OCI-LY3 (cell line): ENCODE data around the gene MARF1.
"Not testable (repeated sequence)": the region's sequence is repeated elsewhere in the genome, so short reads cannot be mapped to it uniquely, and the experiment has no call there.

Experiments used
- H2AFZ ChIP-seq: fragments of 200-600, 300-600 bp; shearing (Covaris generic); 2 replicates; pipeline ENCODE4 v1.6.0; 2014; ENCODE audit warnings: antibody characterized with exemption, low read depth, low read length
- H3K27ac ChIP-seq: fragments of 200-600, 300-600 bp; sonication (generic); 2 replicates; pipeline ENCODE4 v1.5.1; 2014; ENCODE audit warnings: mild to moderate bottlenecking, low read length, moderate library complexity, mixed read lengths
- H3K27me3 ChIP-seq: fragments of 200-600, 300-600 bp; sonication (generic); 2 replicates; pipeline ENCODE4 v1.6.1; 2014; ENCODE audit warnings: low read depth, low read length, mixed read lengths
- H3K36me3 ChIP-seq: fragments of 200-600, 300-600 bp; sonication (generic); replicated peaks from 2 replicates; pipeline ENCODE3; 2014; ENCODE audit warnings: low read depth, low read length, mixed read lengths
- H3K4me1 ChIP-seq: fragments of 300-600, 200-600 bp; sonication (generic); 2 replicates; pipeline ENCODE4 v1.6.1; 2014; ENCODE audit warnings: low read length, mixed read lengths
- H3K4me2 ChIP-seq: fragments of 200-600, 300-600 bp; sonication (generic); 2 replicates; pipeline ENCODE4 v1.6.1; 2014; ENCODE audit warnings: low read length, mixed read lengths
- H3K4me3 ChIP-seq: fragments of 300-600, 200-600 bp; sonication (generic); 2 replicates; pipeline ENCODE4 v1.5.1; 2014; ENCODE audit warnings: antibody characterized with exemption, mild to moderate bottlenecking, low read length, moderate library complexity
- H3K79me2 ChIP-seq: fragments of 300-600, 200-600 bp; shearing (Covaris generic); 2 replicates; pipeline ENCODE4 v1.6.1; 2014; ENCODE audit warnings: mild to moderate bottlenecking, low read length, mixed read lengths
- H3K9ac ChIP-seq: fragments of 300-600, 200-600 bp; shearing (Covaris generic); 2 replicates; pipeline ENCODE4 v1.6.0; 2014; ENCODE audit warnings: mild to moderate bottlenecking, low read length, moderate library complexity
- H3K9me3 ChIP-seq: fragments of 200-600, 300-600 bp; shearing (Covaris generic); 2 replicates; pipeline ENCODE4 v1.6.1; 2014; ENCODE audit warnings: low read length, mixed read lengths; ENCODE audit not compliant: insufficient read depth
- H4K20me1 ChIP-seq: fragments of 200-600, 300-600 bp; sonication (generic); 2 replicates; pipeline ENCODE4 v1.6.1; 2016; ENCODE audit warnings: low read length, mixed read lengths; ENCODE audit not compliant: insufficient read depth
- CTCF ChIP-seq: fragments of 200-600, 300-600 bp; sonication (generic); IDR thresholded peaks from 2 replicates; pipeline ENCODE4 v1.5.1; 2014; ENCODE audit warnings: antibody characterized with exemption, low read length, low read depth
- EZH2phosphoT487 ChIP-seq: fragments of 200-600 bp; shearing (Covaris generic); IDR thresholded peaks from 2 replicates; pipeline ENCODE4 v1.6.1; 2018; ENCODE audit warnings: antibody characterized with exemption, mixed run types, low read depth

MARF1 gene

GRCh38 chr16:15575293-15576049 is 67.5 kb downstream of the MARF1 start:
- H2AFZ ChIP-seq, result no peak overlapping the region
- no peak overlapping the region for H3K4me3 ChIP-seq
- H3K4me2 ChIP-seq, result no peak overlapping the region
- H3K79me2 ChIP-seq, result no peaks in the 10 kb centered on the region
- no peaks in the 10 kb centered on the region for H4K20me1 ChIP-seq
- H3K4me1 ChIP-seq, result peaks cover 13% of the 10 kb centered on the region
- H3K27ac ChIP-seq, result no peak overlapping the region
- H3K36me3 ChIP-seq, result peaks cover 15% of the 10 kb centered on the region
- H3K27me3 ChIP-seq, result no peaks in the 10 kb centered on the region
- TF ChIP-seq EZH2phosphoT487, result no peak
- no peak for TF ChIP-seq CTCF
- H3K9me3 ChIP-seq, result peaks cover 19% of the 10 kb centered on the region; the same call in 1 of the 2 replicates
- no peak overlapping the region for H3K9ac ChIP-seq

- Histone ChIP-seq H4K20me1 (no peaks in the 10 kb centered on the region), H3K4me3 (no peak overlapping the region), H2AFZ (no peak overlapping the region), H3K4me1 (peaks cover 13% of the 10 kb centered on the region), H3K4me2 (no peak overlapping the region), H3K79me2 (no peaks in the 10 kb centered on the region), H3K27me3 (no peaks in the 10 kb centered on the region), H3K9me3 (peaks cover 19% of the 10 kb centered on the region; the same call in 1 of the 2 replicates), H3K36me3 (peaks cover 15% of the 10 kb centered on the region), H3K27ac (no peak overlapping the region), H3K9ac (no peak overlapping the region)
- TF ChIP-seq CTCF (no peak), EZH2phosphoT487 (no peak)
These were observed 68.4 kb downstream of the MARF1 start for GRCh38 chr16:15574614-15574948.

- H3K79me2 ChIP-seq, H3K27ac ChIP-seq, H3K9ac ChIP-seq, H3K27me3 ChIP-seq, H2AFZ ChIP-seq, H3K4me3 ChIP-seq, H4K20me1 ChIP-seq, H3K4me2 ChIP-seq: not testable (repeated sequence)
- H3K9me3 ChIP-seq, result peaks cover 19% of the 10 kb centered on the region; the same call in 1 of the 2 replicates
- H3K36me3 ChIP-seq, result peaks cover 15% of the 10 kb centered on the region
- H3K4me1 ChIP-seq, result peaks cover 13% of the 10 kb centered on the region
These were observed 68.9 kb downstream of the MARF1 start for GRCh38 chr16:15573896-15574613.

GRCh38 chr16:15573274-15573895 is 69.6 kb downstream of the MARF1 start:
- no peak overlapping the region for H3K9ac ChIP-seq
- H3K36me3 ChIP-seq, result peaks cover 15% of the 10 kb centered on the region
- H3K4me3 ChIP-seq, result peak overlapping the region; percentile 28; the same call in 1 of the 2 replicates
- H2AFZ ChIP-seq, result peak overlapping the region; percentile 25; the same call in 1 of the 2 replicates
- no peak for TF ChIP-seq EZH2phosphoT487
- no peak for TF ChIP-seq CTCF
- H3K27me3 ChIP-seq, result no peaks in the 10 kb centered on the region
- peak overlapping the region; percentile 50 for H3K4me2 ChIP-seq
- peaks cover 13% of the 10 kb centered on the region for H3K4me1 ChIP-seq
- H3K27ac ChIP-seq, result peak overlapping the region; percentile 36; the same call in 1 of the 2 replicates
- H3K79me2 ChIP-seq, result no peaks in the 10 kb centered on the region
- no peaks in the 10 kb centered on the region for H4K20me1 ChIP-seq
- H3K9me3 ChIP-seq, result peaks cover 19% of the 10 kb centered on the region; the same call in 1 of the 2 replicates
